ENCODE measurements around the gene GKN1. TPM values are rescaled to one million over a fixed set of nuclear protein-coding genes. Genes with fewer than 3 reads are reported as not detected.
A peak's percentile ranks its signal among the peaks of the same experiment; 100 is the strongest.

GKN1 gene
- total RNA-seq, 1 donor from 2014 or later: not detected

DNA sequence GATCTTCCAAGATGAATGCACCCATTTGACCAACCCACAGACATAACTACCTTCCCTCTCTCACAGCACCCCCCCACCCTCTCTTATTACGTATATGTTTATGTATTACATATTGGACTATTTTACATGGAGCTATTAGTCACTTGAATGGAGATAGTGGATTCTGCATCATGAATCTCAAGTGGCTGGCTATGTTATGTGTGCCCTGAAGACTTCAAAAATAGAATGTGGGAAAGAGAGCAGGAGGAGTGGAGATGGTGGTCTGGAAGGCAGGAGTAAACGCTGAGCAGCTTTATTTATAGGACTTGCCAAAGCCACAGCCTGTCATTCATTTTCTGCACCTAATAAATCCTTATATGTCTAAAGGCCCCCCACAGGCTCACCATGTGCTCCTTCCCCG, 43.4 kb downstream of the GKN1 start:
- TF ChIP-seq, protein P1, sequence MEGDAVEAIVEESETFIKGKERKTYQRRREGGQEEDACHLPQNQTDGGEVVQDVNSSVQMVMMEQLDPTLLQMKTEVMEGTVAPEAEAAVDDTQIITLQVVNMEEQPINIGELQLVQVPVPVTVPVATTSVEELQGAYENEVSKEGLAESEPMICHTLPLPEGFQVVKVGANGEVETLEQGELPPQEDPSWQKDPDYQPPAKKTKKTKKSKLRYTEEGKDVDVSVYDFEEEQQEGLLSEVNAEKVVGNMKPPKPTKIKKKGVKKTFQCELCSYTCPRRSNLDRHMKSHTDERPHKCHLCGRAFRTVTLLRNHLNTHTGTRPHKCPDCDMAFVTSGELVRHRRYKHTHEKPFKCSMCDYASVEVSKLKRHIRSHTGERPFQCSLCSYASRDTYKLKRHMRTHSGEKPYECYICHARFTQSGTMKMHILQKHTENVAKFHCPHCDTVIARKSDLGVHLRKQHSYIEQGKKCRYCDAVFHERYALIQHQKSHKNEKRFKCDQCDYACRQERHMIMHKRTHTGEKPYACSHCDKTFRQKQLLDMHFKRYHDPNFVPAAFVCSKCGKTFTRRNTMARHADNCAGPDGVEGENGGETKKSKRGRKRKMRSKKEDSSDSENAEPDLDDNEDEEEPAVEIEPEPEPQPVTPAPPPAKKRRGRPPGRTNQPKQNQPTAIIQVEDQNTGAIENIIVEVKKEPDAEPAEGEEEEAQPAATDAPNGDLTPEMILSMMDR (IDR thresholded peaks at IDR 0.05; ENCODE audit: insufficient read depth, low read length, severe bottlenecking): no peak
- H3K36me3 ChIP-seq (ENCODE audit: control insufficient read depth, insufficient read depth, low read length): no peaks in the 10 kb centered on the region
- no peak overlapping the region for H3K4me3 ChIP-seq (ENCODE audit: low read depth, low read length)
- DNase-seq (ENCODE audit: low read depth) (no peak), FAIRE-seq (no peak)
- no peaks in the 10 kb centered on the region for H3K27me3 ChIP-seq (ENCODE audit: control insufficient read depth, insufficient read depth, low read length)

DNA sequence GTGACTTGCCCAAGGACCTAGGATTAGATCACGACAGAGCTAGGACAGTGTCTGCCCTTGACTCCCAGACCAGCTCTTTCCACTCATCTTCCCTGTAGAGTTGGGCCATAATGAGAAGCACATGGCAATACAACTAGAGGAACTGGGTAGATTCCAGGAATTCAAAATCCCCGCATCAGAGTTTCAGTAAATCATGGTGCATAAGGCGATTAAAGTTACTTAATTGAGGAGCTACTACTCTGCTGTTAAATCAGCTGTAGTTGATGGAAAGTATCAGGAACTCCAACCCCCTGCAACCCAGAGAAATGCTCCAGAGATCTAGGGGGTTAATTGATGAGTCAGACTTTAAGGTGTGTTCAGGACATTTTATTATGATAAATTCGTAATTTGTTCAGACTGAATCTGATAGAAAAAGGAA, 44.3 kb downstream of the GKN1 start:
- Histone ChIP-seq H3K27me3 (ENCODE audit: control insufficient read depth, insufficient read depth, low read length) (no peaks in the 10 kb centered on the region), H3K4me3 (ENCODE audit: low read depth, low read length) (no peak overlapping the region), H3K36me3 (ENCODE audit: control insufficient read depth, insufficient read depth, low read length) (no peaks in the 10 kb centered on the region)
- no peak for FAIRE-seq
- no peak for DNase-seq (ENCODE audit: low read depth)
- TF ChIP-seq, protein P1 (IDR thresholded peaks at IDR 0.05; ENCODE audit: insufficient read depth, low read length, severe bottlenecking): no peak

DNA sequence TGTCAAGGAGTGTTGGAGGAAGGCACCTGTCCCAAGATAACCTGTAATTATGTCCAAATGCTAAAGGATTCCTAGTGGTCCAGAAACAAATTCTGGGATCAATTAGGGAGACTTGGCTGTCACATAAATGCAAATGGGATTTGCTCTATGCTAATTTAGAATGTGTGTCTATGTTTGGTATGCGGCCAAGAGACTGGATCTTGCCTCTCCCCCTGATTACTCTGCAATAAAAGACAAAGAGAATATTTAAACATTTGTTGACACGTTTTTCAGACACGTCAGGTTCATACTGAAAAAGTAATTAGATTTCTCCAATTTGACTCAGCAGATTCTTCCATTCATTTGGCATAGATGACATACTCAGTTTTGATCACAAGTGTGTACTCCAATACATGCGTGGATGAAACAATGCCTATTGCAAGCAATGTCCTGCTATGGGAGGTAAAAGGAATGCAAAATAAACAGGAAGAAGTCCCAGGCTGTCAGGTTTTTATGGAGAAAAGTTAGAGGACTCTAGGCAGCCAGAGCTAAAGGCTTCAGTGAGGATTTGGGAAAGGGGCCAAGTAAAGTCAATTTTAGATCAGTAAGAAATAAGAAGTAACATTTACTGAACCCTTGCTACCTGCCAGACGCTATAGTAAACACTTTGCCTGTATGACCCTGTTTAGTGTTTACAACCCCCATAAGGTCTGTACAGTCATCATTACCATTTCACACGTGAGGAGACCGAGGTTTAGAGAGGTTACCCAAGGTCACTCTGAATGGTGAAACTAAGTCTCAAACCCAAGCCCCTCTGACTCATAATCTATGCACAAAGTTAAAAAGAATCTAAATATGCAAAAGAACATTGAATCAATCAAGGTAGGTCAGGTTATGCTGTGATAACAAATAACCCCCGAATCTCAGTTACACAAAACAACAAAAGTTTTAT, 46.3 kb downstream of the GKN1 start:
- Histone ChIP-seq H3K4me3 (ENCODE audit: low read depth, low read length) (no peak overlapping the region), H3K36me3 (ENCODE audit: control insufficient read depth, insufficient read depth, low read length) (no peaks in the 10 kb centered on the region), H3K27me3 (ENCODE audit: control insufficient read depth, insufficient read depth, low read length) (no peaks in the 10 kb centered on the region)
- no peak for DNase-seq (ENCODE audit: low read depth)
- FAIRE-seq: no peak
- TF ChIP-seq, protein P1 (IDR thresholded peaks at IDR 0.05; ENCODE audit: insufficient read depth, low read length, severe bottlenecking): no peak

DNA sequence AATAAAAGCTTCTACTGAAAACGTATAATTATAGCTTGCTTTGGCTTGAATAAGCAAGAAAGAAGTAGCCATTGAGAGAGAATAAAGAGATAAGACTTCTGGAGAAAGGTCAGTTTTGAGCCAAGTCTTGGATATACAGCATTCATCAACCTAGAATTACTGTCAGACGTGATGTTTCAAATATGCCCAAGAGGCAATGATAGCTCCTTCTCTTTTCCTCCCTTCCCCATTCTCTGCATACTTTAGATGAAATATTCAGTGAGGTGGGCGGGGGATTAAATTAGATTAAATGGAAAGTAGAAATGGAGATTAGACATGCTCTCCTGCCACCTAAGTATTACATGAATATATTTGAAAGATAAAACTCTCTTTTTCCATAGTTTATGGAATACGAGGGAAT, 47.3 kb downstream of the GKN1 start:
- TF ChIP-seq, protein P1 (IDR thresholded peaks at IDR 0.05; ENCODE audit: insufficient read depth, low read length, severe bottlenecking): no peak
- no peak for DNase-seq (ENCODE audit: low read depth)
- no peaks in the 10 kb centered on the region for H3K36me3 ChIP-seq (ENCODE audit: control insufficient read depth, insufficient read depth, low read length)
- no peak for FAIRE-seq
- H3K4me3 ChIP-seq (ENCODE audit: low read depth, low read length): no peak overlapping the region
- H3K27me3 ChIP-seq (ENCODE audit: control insufficient read depth, insufficient read depth, low read length): no peaks in the 10 kb centered on the region

DNA sequence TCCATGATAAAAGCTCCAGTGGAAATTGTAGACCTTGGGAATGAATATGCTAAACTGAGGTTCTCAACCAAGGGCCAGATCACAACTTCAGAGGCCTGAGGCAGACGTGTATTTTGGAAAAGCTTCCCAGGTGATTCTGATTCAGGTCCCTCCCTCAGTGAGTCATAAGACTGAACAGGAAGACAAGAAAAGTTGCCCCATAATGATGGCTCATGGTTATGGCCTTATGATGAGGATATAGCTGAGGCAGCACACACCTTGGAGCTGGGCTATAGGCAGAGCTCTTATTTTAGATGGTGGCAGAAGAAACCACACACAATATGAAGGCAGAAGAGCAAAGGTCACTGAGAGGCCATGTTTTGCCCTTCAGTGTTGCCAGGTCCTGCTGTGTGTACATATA, 48.1 kb downstream of the GKN1 start:
- peak; percentile 79 for FAIRE-seq

More for the DNA sequence above, 48.1 kb downstream of the GKN1 start:
- TF ChIP-seq, protein P1 (IDR thresholded peaks at IDR 0.05; ENCODE audit: insufficient read depth, low read length, severe bottlenecking): no peak
- DNase-seq (ENCODE audit: low read depth): peak; percentile 97
- H3K4me3 ChIP-seq (ENCODE audit: low read depth, low read length): no peak overlapping the region
- no peaks in the 10 kb centered on the region for H3K27me3 ChIP-seq (ENCODE audit: control insufficient read depth, insufficient read depth, low read length)
- H3K36me3 ChIP-seq (ENCODE audit: control insufficient read depth, insufficient read depth, low read length): no peaks in the 10 kb centered on the region

Measured in bronchial epithelial cell (primary cell).